GM19193 (cell line): ENCODE results near the gene PPP2R2D.

Source experiments
- POLR2A ChIP-seq: IDR thresholded peaks from 4 replicates; pipeline ENCODE4 v1.6.1; 2011; ENCODE audit not compliant: insufficient read depth, insufficient read length; ENCODE audit errors: extremely low read depth

PPP2R2D gene

DNA sequence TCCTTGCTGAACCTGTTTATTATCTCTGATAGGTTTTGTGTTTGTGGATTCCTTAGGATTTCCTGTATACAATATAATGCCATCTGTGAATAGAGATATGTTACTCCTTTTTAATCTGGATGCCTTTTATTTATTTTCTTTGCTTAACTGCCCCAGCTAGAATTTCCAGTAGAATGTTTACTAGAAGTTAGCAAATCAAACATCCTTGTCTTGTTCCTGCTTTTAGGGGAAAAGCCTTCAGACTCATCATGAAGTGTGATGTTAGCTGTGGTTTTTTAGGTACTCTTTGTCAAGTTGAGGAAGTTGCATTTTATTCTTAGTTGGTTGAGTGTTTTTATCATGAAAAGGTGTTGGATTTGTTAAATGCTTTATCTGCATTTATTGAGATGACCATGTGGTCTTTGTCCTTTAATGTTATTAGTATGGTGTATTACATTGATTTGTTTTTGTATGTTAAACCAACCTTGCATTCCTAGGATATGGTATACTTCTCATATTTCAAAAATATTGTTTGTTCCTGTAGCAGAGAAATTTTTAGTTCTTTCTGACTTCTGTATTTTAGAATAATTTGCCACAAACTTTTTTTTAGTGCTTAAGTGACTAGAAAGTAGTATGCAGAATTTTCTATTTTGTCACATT is 24.3 kb downstream of the PPP2R2D start:
- TF ChIP-seq POLR2A = no peak

DNA sequence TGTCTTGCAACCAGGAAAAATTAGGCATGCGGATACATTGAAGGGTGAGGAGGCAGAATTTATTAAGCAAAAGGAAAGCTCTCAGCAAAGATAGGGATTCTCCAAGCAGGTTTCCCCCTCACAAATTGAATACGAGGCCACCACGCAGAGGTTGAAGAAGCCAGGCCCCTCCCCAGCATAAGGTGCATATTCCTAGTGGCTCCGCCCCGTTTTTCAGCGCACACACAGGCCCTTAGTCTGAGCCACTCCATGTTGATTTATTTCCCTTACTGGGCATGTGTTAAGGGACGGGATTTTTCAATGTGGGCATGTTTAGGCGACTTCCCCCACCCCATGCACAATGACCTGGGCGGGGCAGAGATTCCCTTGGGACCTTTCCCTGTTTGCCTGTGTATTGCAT is 24.9 kb downstream of the PPP2R2D start:
- no peak for TF ChIP-seq POLR2A

DNA sequence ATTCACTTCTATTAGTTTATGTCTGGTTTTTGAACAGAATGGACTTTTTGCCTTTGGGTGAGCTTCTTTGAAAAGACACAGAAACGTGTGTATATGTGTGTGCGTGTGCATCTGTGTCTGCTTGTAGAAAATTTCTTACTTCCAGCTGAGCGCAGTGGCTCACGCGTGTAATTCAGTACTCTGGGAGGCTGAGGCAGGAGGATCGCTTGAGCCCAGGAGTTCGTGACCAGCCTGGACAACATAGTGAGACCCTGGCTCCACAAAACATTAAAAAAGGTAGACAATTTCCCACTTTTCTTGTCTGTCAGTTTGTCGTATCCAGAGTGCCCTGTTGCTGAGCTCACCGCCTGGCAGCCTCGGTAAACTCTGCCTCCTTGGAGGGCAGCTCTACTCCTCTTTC is 25.4 kb downstream of the PPP2R2D start:
- TF ChIP-seq POLR2A = no peak

DNA sequence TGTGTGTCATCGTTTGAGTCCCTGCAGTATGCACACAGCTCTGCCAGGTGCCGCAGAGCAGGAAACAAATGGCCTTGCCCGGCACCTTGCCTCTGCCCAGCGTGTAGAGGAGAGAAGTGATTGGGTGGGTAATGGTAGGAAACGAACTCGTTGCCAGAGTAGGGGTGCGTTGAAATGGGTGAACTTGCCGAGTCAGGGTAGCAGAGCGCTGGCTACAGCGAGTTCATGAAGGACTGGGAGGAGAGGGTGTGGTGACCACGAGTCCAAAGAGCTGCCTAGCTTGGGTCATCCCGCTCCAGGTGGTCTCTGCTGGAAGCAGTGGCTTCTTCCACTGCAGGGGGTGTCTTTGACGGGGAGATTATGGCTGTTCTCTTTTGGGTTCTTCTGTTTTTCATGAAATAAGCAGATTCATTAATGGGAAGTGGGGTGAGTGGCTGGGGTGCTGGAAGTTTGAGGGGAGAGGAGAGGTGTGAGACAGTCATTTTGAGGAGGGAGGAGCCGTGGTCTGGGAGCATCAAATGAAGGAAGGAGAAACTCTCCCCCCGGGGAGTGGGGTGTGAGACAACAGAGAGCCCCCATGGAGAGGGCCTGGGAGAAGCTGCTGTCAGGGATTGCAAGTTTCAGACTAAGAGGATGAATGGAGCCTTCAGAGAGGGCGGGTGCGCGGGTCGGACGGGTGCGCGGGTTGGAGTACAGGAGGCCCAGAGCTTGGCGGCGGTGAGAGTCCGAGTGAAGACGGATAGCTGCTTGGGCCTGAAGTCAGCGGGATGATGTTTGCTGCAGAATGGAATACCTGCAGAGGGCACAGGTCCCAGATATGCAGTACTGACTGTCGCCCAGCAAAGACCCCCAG is 26.2 kb downstream of the PPP2R2D start:
- TF ChIP-seq POLR2A = no peak

DNA sequence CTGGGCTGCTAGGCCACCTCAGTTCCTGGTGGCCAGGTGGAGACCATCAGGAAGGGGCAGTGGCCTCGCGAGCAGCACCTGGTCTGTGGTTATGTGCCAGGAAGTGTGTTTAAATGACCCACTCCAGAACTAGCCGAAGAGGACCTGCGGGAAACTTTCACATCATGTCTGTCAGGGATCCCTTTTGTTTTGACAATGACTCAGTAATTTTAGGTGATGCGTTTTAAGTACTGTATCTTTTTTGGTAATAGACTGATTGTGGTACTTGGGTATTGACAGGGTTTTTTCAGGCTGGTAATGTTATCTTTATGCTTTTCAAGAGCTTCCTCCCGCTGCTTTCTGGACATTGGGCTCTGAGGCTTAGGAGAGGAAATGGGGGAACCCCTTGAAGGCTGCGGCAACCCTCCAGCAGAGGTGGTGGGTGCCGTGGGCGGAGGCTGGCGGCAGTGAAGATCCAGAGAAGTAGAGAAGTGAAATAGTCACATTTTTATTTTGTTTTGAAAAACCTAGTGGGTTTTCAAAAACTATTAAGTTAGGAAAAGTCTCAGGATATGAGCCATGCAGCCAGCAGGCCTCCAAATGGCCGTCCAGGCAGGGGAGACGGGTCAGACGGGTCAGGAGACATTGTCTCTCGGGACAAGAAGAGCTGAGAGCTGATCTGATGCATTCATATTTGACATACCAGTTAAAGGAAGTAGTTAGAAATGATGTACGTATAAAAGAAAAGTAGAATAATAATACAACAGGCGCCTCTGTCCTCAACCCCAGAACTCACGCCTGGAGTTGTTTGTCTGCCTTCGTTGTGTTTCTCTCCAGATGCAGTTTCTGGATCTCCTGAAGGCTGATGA is 27.7 kb downstream of the PPP2R2D start:
- TF ChIP-seq POLR2A = no peak

DNA sequence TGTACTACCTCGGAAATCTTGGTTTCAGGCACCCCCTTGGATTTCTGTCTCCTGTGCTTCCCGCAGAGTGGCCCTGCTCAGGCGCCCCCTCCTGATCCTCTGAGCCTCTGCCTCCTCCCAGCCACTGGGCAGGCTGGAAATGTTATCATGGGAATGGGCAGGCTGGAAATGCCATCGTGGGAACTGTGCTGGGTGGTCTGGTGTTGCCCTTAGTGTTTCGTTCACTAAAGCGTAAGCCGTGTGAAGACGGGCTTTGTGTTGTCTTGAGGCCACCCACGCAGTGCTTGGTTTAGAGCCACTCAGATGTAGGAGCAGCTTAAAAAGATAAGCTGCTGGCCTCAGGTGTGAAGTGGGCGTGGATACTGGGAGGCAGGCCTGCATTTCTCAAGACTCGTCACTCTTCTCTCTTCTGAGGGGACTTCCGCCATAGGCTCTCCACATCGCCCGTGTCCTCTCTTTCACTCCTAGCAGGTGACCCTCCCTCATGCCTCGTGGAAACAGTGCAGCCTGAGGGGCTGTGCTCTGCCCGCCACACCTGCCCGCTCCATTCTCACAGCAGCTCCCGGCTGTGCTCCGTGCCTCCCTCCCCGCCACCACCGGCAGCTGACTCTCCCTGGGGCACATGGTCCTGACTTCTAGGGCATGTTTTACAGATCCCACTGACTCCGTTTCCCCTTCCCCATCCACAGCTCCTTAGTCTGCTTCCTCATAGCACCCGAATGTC is 28.5 kb downstream of the PPP2R2D start:
- TF ChIP-seq POLR2A = no peak

DNA sequence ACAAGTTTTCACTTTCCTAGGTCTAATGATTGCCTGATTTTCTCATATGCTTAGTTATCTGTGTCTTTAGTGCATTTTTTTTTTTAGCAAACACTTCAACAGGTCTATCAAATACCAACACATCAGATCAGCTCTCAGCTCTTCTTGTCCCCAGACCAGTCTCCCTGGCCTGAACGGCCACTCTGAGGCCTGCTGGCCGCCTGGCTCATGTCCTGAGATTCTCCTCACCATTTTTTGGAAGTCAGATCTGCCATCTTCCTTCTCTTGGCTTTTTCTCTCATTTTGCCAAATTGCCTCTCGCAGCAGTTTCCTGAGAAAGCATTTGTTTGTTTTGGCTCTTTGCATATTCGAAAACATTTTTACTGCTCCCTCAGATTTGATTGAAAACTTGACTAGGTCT is 29.3 kb downstream of the PPP2R2D start:
- no peak for TF ChIP-seq POLR2A

DNA sequence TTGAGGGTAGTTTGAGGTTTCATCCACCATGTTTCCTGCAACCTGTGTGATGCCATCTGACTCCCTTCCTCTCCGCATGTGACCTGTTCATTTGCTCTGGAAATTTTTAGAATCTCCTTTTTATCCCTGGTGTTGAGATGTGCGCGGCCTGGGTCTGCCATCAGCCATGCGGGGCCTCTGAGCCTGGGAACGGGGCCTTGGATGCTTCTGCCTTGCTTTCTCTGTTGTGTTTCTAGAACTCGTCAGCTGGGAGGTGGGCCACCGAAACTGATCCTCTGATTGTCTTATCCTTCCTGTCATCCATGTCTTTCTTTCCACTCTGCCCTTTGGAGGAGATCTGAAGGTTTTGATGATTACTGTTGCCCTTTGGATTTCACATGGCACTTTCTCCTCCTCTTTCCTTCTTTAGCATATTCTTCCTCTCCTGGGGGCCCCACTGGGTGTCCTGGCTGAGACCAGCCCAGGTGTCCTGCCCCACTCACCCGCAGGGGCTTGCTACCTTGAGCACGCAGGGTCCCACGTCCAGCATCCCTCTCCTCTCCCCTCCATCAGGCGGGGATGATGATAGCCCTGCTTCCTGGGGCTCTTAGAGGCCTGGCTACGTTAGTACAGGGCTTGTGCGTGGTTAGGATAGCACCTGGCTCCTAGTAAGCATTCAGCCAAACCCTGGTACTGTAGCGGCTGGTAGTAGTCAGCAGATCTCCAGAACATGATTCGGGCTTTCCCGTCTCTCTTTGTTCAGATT is 29.9 kb downstream of the PPP2R2D start:
- no peak for TF ChIP-seq POLR2A

DNA sequence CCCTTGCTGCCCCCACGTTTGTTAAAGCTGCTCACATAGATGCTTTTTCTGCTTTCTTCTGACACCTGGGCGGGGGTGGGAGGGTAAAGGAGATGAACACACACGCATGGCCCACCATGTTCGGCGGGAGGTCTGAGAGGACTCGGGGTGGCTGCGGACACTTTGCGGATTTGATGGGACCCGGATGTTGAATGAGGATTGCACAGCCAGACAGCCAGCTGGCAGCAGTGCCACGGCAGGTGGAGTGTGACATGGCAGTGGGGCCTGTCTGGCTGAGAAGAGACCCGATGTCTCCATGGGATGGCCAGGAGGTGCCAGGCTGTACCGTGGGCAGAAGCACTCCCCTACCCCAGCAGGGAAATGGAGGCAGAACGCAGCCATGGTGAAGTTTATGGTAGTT is 31.2 kb downstream of the PPP2R2D start:
- TF ChIP-seq POLR2A = no peak

DNA sequence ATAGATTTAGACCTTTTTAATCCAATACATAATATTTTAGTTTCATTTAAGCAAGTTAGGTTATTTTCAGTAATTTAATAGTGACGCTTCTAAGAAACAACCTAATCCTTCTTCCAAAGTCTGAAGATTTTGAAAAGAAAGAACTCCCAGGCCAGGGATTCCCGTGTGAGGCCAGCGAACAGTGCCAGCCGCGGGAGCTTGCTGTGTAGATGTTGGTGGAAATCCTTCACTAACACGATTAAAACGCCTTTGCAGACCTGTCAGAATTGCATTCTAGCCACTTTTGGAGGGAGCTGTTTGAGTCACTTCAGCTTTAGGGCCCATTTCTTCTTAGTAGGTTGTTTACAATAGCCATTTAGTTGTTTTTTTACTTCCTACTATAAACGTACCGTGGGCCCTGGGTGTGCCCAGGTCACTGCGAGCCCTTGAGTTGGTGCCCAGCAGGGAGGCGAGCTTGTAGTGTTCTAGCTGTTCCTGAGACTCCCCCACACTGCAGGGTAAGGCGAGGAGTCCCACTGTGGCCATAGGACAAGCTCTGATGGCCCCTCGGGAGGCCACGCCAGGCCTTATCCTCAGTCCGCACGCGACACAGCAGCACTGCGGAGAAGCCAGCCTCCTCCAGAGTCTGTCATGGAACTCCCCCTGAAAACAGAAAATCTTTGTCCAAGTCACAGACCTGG is 32.3 kb downstream of the PPP2R2D start:
- no peak for TF ChIP-seq POLR2A

DNA sequence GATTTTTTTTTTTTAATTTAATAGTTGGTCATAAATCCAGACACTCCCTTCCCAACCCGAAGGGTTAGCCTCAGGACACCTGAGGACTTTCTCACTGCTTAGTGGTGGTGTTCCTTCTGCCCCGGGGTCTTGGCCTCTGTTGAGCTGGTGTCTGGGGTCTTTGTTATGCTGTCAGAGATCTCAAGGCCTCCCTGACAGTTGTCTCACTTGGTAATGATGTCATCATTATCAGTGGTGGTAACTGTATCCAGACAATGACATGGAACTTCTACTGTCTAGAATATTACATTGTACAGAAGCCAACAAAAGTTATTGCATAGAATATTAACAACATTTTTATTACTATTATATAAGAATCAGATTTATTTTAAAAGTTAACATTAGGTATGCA is 32.9 kb downstream of the PPP2R2D start:
- TF ChIP-seq POLR2A = no peak

DNA sequence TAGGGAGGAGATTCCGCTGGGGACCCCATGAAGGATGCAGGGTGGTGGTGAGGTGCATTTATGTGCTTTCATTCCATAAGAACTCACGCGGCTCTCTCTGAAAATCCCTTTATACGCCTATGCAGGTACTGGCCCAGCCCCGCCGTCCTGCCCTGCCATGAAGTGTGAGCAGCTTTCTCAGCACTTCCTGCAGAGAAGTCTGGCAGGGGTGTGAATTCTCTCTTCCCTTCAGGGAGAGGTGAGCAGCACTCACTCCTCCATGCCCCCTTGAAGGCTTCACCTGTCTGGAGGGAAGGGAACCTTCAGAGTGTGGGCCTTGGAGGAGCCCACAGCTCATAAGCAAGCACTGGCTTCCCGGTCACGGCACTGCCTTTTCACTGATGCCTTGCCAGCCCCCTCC is 34.0 kb downstream of the PPP2R2D start:
- TF ChIP-seq POLR2A = no peak

DNA sequence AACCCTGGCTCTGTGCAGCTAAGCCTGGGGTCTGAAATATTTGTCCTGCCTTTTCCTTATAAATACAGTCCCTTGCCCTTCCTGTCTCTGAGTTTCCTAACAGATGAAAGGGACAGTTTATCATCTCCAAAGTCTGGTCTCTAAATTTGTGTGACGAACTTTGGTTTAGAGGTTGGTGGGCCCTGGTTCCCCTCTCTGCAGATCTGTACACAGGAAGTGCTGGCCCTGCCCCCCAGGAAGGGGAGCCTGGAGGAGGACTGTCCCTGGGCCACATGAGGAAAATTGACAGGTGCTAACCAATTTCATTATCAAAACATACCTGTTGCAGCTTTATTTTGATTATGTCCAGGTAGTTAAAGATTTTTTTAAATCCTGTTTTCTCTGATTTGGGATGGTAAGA is 34.5 kb downstream of the PPP2R2D start:
- TF ChIP-seq POLR2A = no peak

DNA sequence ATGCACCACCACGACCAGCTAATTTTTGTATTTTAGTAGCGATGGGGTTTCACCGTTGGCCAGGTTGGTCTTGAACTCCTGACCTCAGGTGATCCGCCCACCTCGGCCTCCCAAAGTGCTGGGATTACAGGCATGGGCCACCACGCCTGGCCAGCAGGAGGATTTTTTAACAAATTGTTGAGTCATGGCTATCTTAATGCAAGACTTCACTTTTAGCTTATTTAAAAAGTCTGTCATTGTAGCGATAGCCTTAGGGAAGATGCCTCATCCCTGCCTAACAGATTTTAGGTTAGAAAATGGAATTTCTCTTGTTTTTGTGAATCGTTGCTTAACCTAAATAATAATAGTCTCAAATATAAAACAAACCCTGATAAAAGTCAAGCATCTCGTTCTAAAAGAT is 35.5 kb downstream of the PPP2R2D start:
- no peak for TF ChIP-seq POLR2A
